Activated CD4-positive, alpha-beta memory T cell treated with anti-CD3 and anti-CD28 coated beads, Interleukin-2, amount 10 ng/mL, durations not matched to agents 7 days and 5 days (primary cell): ENCODE data around the gene GPRC5D. TPM values are rescaled to one million over a fixed set of nuclear protein-coding genes. Genes with fewer than 3 reads are reported as not detected.
A peak's percentile ranks its signal among the peaks of the same experiment; 100 is the strongest.

Source experiments
- CTCF ChIA-PET: fragments of 350-600 bp; sonication (Branson Sonifier 250); formaldehyde crosslinking; loops from one replicate; lab custom pipeline; 2021; ENCODE audit warnings: antibody characterized with exemption, inconsistent platforms; lab: Charles Lee
- POLR2A ChIA-PET: fragments of 350-600 bp; sonication (Branson Sonifier 250); formaldehyde crosslinking; loops from one replicate; lab custom pipeline; 2021; ENCODE audit warnings: antibody characterized with exemption; lab: Charles Lee
- DNase-seq: peaks from one replicate; pipeline ENCODE4 v3.0.0-alpha.2; 2020
- H3K27ac Mint-ChIP-seq: one replicate; pipeline ENCODE4 v1.8.0; 2021; ENCODE audit warnings: mild to moderate bottlenecking, mixed read lengths
- H3K27me3 Mint-ChIP-seq: one replicate; pipeline ENCODE4 v1.8.0; 2021; ENCODE audit warnings: mixed read lengths
- H3K36me3 Mint-ChIP-seq: one replicate; pipeline ENCODE4 v1.8.0; 2021; ENCODE audit warnings: low read depth, mixed read lengths
- H3K4me1 Mint-ChIP-seq: one replicate; pipeline ENCODE4 v1.8.0; 2021; ENCODE audit warnings: mixed read lengths
- H3K4me3 Mint-ChIP-seq: one replicate; pipeline ENCODE4 v1.8.0; 2021; ENCODE audit warnings: mild to moderate bottlenecking, mixed read lengths
- H3K9me3 Mint-ChIP-seq: one replicate; pipeline ENCODE4 v1.8.0; 2021; ENCODE audit warnings: mixed read lengths
- total RNA-seq, 2 experiments: library from RNA; stranded (reverse); gene quantifications; one replicate each; pipeline ENCODE4 v1.2.3, GENCODE V29; 2021

The GPRC5D gene
- total RNA-seq, 2 experiments from 2014 or later, result 0.73 to 1.6 TPM

DNA sequence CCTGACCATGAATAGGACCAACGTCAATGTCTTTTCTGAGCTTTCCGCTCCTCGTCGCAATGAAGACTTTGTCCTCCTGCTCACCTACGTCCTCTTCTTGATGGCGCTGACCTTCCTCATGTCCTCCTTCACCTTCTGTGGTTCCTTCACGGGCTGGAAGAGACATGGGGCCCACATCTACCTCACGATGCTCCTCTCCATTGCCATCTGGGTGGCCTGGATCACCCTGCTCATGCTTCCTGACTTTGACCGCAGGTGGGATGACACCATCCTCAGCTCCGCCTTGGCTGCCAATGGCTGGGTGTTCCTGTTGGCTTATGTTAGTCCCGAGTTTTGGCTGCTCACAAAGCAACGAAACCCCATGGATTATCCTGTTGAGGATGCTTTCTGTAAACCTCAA, 43.3 kb downstream of the GPRC5D start:
- H3K36me3 Mint-ChIP-seq, result no peaks in the 10 kb centered on the region
- POLR2A ChIA-PET, result no interaction called here
- peaks cover 17% of the 10 kb centered on the region for H3K4me1 Mint-ChIP-seq
- H3K4me3 Mint-ChIP-seq, result no peak overlapping the region
- CTCF ChIA-PET, result no interaction called here
- peaks cover 12% of the 10 kb centered on the region for H3K27me3 Mint-ChIP-seq
- H3K9me3 Mint-ChIP-seq, result no peaks in the 10 kb centered on the region
- no peak for DNase-seq
- no peak overlapping the region for H3K27ac Mint-ChIP-seq

DNA sequence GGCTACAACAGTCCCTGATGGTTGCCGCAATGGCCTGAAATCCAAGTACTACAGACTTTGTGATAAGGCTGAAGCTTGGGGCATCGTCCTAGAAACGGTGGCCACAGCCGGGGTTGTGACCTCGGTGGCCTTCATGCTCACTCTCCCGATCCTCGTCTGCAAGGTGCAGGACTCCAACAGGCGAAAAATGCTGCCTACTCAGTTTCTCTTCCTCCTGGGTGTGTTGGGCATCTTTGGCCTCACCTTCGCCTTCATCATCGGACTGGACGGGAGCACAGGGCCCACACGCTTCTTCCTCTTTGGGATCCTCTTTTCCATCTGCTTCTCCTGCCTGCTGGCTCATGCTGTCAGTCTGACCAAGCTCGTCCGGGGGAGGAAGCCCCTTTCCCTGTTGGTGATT, 43.7 kb downstream of the GPRC5D start:
- H3K36me3 Mint-ChIP-seq, result no peaks in the 10 kb centered on the region
- H3K27ac Mint-ChIP-seq, result no peak overlapping the region
- ChIA-PET POLR2A (no interaction called here), CTCF (no interaction called here)
- peaks cover 17% of the 10 kb centered on the region for H3K4me1 Mint-ChIP-seq
- H3K9me3 Mint-ChIP-seq, result no peaks in the 10 kb centered on the region
- H3K27me3 Mint-ChIP-seq, result peaks cover 14% of the 10 kb centered on the region
- DNase-seq, result no peak
- no peak overlapping the region for H3K4me3 Mint-ChIP-seq

DNA sequence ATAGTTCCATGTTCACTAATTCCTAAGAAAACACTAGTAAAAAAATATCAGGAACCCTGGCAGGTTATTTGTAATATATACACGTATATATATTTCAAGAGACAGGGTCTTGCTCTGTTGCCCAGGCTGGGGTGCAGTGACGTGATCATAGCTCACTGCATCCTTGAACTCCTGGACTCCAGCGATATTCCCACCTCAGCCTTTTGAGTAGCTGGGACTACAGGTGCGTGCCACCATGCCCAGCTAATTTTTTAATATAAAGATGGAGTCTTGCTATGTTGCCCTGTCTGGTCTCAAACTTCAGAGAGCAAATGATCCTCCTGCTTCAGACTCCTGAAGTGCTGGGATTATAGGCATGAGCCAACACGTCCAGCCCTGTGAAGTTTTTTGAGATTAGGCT, 44.4 kb downstream of the GPRC5D start:
- ChIA-PET POLR2A (no interaction called here), CTCF (interaction anchor here (0.6 to 1.1 kb wide), 2 partner anchors 70 to 348 kb away, joined by 3 read pairs; no protein-coding TSS in a partner anchor)
- DNase-seq, result no peak
- H3K9me3 Mint-ChIP-seq, result no peaks in the 10 kb centered on the region
- H3K27me3 Mint-ChIP-seq, result peaks cover 15% of the 10 kb centered on the region
- no peak overlapping the region for H3K4me3 Mint-ChIP-seq
- H3K36me3 Mint-ChIP-seq, result no peaks in the 10 kb centered on the region
- no peak overlapping the region for H3K27ac Mint-ChIP-seq
- H3K4me1 Mint-ChIP-seq, result peaks cover 17% of the 10 kb centered on the region

GRCh38 chr12:12903642-12904609, 48.0 kb downstream of the GPRC5D start:
- no peaks in the 10 kb centered on the region for H3K9me3 Mint-ChIP-seq

GRCh38 chr12:12902036-12902435, 49.9 kb downstream of the GPRC5D start:
- no peak overlapping the region for H3K4me3 Mint-ChIP-seq
- no peaks in the 10 kb centered on the region for H3K9me3 Mint-ChIP-seq
- H3K27ac Mint-ChIP-seq, result no peak overlapping the region
- peaks cover 26% of the 10 kb centered on the region for H3K27me3 Mint-ChIP-seq
- H3K36me3 Mint-ChIP-seq, result no peaks in the 10 kb centered on the region
- ChIA-PET CTCF (no interaction called here), POLR2A (no interaction called here)
- H3K4me1 Mint-ChIP-seq, result peaks cover 24% of the 10 kb centered on the region
- no peak for DNase-seq

More at GRCh38 chr12:12903642-12904609, 48.0 kb downstream of the GPRC5D start:
- POLR2A ChIA-PET, result no interaction called here
- Mint-ChIP-seq H3K27me3 (peaks cover 21% of the 10 kb centered on the region), H3K4me3 (no peak overlapping the region), H3K27ac (no peak overlapping the region), H3K36me3 (no peaks in the 10 kb centered on the region), H3K4me1 (peaks cover 23% of the 10 kb centered on the region)
- DNase-seq, result no peak
- CTCF ChIA-PET, result no interaction called here

GRCh38 chr12:12901158-12901791, 50.7 kb downstream of the GPRC5D start:
- Mint-ChIP-seq H3K4me3 (no peak overlapping the region), H3K27ac (no peak overlapping the region), H3K9me3 (no peaks in the 10 kb centered on the region), H3K27me3 (peaks cover 28% of the 10 kb centered on the region), H3K4me1 (peaks cover 24% of the 10 kb centered on the region), H3K36me3 (no peaks in the 10 kb centered on the region)
- ChIA-PET POLR2A (no interaction called here), CTCF (interaction anchor here (0.6 to 1.2 kb wide), 2 partner anchors 9 to 317 kb away, joined by 4 to 5 read pairs; no protein-coding TSS in a partner anchor)
- no peak for DNase-seq

- no peak for DNase-seq
- CTCF ChIA-PET, result interaction anchor here (1.2 kb wide), 1 partner anchor 9 kb away, joined by 4 read pairs; no protein-coding TSS in a partner anchor
- H3K4me1 Mint-ChIP-seq, result peaks cover 24% of the 10 kb centered on the region
- H3K27ac Mint-ChIP-seq, result no peak overlapping the region
- POLR2A ChIA-PET, result no interaction called here
- peaks cover 30% of the 10 kb centered on the region for H3K27me3 Mint-ChIP-seq
- no peaks in the 10 kb centered on the region for H3K36me3 Mint-ChIP-seq
- no peaks in the 10 kb centered on the region for H3K9me3 Mint-ChIP-seq
- no peak overlapping the region for H3K4me3 Mint-ChIP-seq
These were observed 51.2 kb downstream of the GPRC5D start for GRCh38 chr12:12900786-12901157.

- Mint-ChIP-seq H3K4me1 (peaks cover 24% of the 10 kb centered on the region), H3K36me3 (no peaks in the 10 kb centered on the region), H3K9me3 (no peaks in the 10 kb centered on the region), H3K4me3 (no peak overlapping the region), H3K27me3 (peaks cover 27% of the 10 kb centered on the region), H3K27ac (peak overlapping the region; percentile 17)
- peak; percentile 45 for DNase-seq
- ChIA-PET POLR2A (interaction anchor here (0.6 kb wide), 1 partner anchor 46 kb away, joined by 3 read pairs; no protein-coding TSS in a partner anchor), CTCF (interaction anchor here (1.1 to 1.3 kb wide), 2 partner anchors 9 to 113 kb away, joined by 4 read pairs; partner anchors contain the start of gene GPRC5A)
These were observed 52.2 kb downstream of the GPRC5D start for GRCh38 chr12:12899530-12900380.

DNA sequence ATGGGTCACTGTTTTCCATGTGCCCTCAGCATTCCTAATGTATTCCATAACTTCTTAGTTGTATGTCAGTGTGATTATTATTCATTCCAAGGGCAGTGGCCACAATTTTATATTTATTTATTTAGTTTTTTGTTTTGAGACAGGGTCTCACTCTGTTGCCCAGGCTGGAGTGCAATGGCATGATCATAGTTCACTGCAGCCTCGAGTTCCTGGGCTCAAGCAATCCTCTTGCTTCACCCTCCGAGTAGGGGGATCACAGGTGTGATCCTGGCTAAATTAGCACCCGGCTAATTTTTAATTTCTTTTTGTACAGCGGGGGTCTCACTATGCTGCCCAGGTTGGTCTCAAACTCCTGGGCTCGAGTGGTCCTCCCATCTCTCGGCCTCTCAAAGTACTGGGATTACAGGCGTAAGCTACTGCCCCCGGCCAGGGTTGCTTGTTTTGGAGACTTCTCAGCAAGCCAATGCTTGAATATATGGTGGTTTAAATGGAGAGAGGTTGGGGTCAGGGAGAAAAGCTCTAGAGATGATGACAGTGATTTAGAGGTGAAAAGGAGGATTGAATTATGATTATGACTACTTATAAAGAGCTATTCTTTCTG, 53.0 kb downstream of the GPRC5D start:
- peaks cover 24% of the 10 kb centered on the region for H3K4me1 Mint-ChIP-seq
- no peak for DNase-seq
- H3K27me3 Mint-ChIP-seq, result peaks cover 23% of the 10 kb centered on the region
- H3K36me3 Mint-ChIP-seq, result no peaks in the 10 kb centered on the region
- H3K4me3 Mint-ChIP-seq, result no peak overlapping the region
- ChIA-PET CTCF (interaction anchor here (1.1 to 1.3 kb wide), 2 partner anchors 8 to 112 kb away, joined by 4 read pairs; partner anchors contain the start of gene GPRC5A), POLR2A (interaction anchor here (0.6 to 1.0 kb wide), 2 partner anchors 46 to 61 kb away, joined by 3 read pairs; no protein-coding TSS in a partner anchor)
- H3K9me3 Mint-ChIP-seq, result no peaks in the 10 kb centered on the region
- no peak overlapping the region for H3K27ac Mint-ChIP-seq

DNA sequence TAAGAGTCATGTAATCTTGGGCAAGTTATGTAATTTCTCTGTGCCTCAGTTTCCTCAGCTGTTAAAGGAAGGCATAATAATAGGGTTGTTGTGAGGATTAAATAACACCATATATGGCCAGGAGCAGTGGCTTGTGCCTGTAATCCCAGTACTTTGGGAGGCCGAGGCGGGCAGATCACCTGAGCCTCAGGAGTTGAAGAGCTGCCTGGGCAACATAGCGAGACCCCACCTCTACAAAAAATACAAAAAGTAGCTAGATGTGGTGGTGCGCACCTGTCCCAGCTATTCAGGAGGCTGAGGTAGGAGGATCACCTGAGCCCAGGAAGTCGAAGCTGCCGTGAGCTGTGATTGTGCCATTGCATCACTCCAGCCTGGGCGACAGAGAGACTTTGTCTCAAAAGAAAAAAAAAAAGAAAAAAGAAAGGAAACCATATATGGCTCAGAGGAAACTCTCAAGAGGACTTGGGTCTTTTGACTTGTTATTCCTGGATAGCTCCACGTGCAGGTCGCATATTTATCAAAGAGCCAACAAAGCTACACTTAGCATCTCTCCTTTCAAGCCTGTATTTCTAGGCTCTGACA, 53.7 kb downstream of the GPRC5D start:
- Mint-ChIP-seq H3K9me3 (no peaks in the 10 kb centered on the region), H3K4me1 (peaks cover 24% of the 10 kb centered on the region), H3K27me3 (peaks cover 20% of the 10 kb centered on the region), H3K4me3 (no peak overlapping the region), H3K27ac (no peak overlapping the region), H3K36me3 (no peaks in the 10 kb centered on the region)
- CTCF ChIA-PET, result interaction anchor here (0.8 kb wide), 1 partner anchor 62 kb away, joined by 3 read pairs; no protein-coding TSS in a partner anchor
- POLR2A ChIA-PET, result interaction anchor here (0.5 to 1.0 kb wide), 3 partner anchors 60 to 1438 kb away, joined by 3 read pairs; no protein-coding TSS in a partner anchor
- DNase-seq, result no peak

DNA sequence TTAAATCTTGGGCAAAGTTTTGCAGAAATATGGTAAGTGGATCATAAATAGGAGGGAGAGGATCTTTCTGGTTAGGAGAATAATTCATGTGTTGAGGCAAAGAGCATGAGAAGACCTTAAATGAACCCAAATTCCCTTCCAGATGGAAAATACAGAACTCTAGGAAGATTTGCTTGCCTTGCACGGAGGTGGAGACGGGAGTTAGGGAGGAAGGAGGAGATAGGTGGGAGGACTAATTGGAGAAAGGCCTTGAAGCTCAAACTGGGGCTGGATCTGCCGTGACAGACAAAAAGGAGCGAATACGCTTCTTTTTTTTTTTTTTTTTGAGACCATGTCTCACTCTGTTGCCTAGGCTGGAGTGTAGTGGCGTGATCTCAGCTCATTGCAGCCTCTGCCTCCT, 54.7 kb downstream of the GPRC5D start:
- Mint-ChIP-seq H3K4me3 (no peak overlapping the region), H3K27me3 (peaks cover 30% of the 10 kb centered on the region), H3K9me3 (no peaks in the 10 kb centered on the region), H3K4me1 (peaks cover 24% of the 10 kb centered on the region), H3K27ac (no peak overlapping the region), H3K36me3 (no peaks in the 10 kb centered on the region)
- ChIA-PET CTCF (no interaction called here), POLR2A (no interaction called here)
- DNase-seq, result no peak
